B cell (primary cell): ENCODE data around the gene KRTAP12-2. TPM values are rescaled to one million over a fixed set of nuclear protein-coding genes. Genes with fewer than 3 reads are reported as not detected.

Experiments
- ATAC-seq: fragments of 200-7000 bp; cut with Tn5 transposase; one replicate; pipeline ENCODE4 v1.10.0; 2021; ENCODE audit warnings: low read depth, mild to moderate bottlenecking, moderate number of reproducible peaks, moderate library complexity
- CTCF ChIA-PET: fragments of 350-600 bp; sonication (Branson Sonifier 250); formaldehyde crosslinking; loops from one replicate; lab custom pipeline; 2021; ENCODE audit warnings: antibody characterized with exemption, inconsistent platforms; lab: Charles Lee
- POLR2A ChIA-PET: fragments of 350-600 bp; sonication (Branson Sonifier 250); formaldehyde crosslinking; loops from one replicate; lab custom pipeline; 2021; ENCODE audit warnings: antibody characterized with exemption; lab: Charles Lee
- DNase-seq: peaks from one replicate; pipeline ENCODE4 v3.0.0; 2013
- H2AFZ ChIP-seq: 2 replicates; pipeline ENCODE4 v1.6.1; 2012; ENCODE audit warnings: mild to moderate bottlenecking, low read depth, low read length; ENCODE audit not compliant: insufficient read depth, poor library complexity, severe bottlenecking
- H3K27ac ChIP-seq, 2 donors: 1 replicate in 1 of 2; 2 replicates in 1 of 2; pipeline ENCODE4 v1.5.1; 2012 to 2013; ENCODE audit warnings: low read length in 2 of 2, mild to moderate bottlenecking in 2 of 2, moderate library complexity in 1 of 2
- H3K27me3 ChIP-seq, 4 experiments: fragments of 200-600 bp in 1 of 4; sonication (generic) in 1 of 4; replicated peaks in 1 of 4; 1 replicate in 2 of 4; 2 replicates in 2 of 4; pipeline versions ENCODE4 v1.6.1 to v1.7.0; 2013 to 2016; ENCODE audit warnings: low read length in 3 of 4, mild to moderate bottlenecking in 2 of 4, mixed read lengths in 1 of 4, moderate library complexity in 1 of 4; ENCODE audit not compliant: insufficient read depth in 4 of 4, control insufficient read depth in 3 of 4; ENCODE audit errors: control extremely low read depth in 1 of 4
- H3K36me3 ChIP-seq, 2 experiments: replicated peaks in 1 of 2; 1 replicate in 1 of 2; 2 replicates in 1 of 2; pipeline versions ENCODE4 v1.6.1 to v1.7.1; 2013; ENCODE audit warnings: low read length in 1 of 2; ENCODE audit not compliant: insufficient read depth in 2 of 2, control insufficient read depth in 1 of 2; ENCODE audit errors: control extremely low read depth in 1 of 2, extremely low read depth in 1 of 2
- H3K4me1 ChIP-seq, 2 donors: fragments of 200-600 bp in 1 of 2; sonication (generic) in 1 of 2; 1 replicate in 1 of 2; 2 replicates in 1 of 2; pipeline versions ENCODE4 v1.5.1 to v1.6.1; 2013 to 2017; ENCODE audit warnings: low read length in 2 of 2; ENCODE audit not compliant: control insufficient read depth in 2 of 2, insufficient read depth in 2 of 2
- H3K4me2 ChIP-seq: replicated peaks from 2 replicates; pipeline ENCODE3; 2012; ENCODE audit warnings: mild to moderate bottlenecking, low read depth, low read length; ENCODE audit not compliant: poor library complexity, severe bottlenecking
- H3K4me3 ChIP-seq, 5 experiments: fragments of 200-600 bp in 1 of 5; sonication (generic) in 1 of 5; 1 replicate in 3 of 5; 2 replicates in 2 of 5; pipeline versions ENCODE4 v1.5.1 to v1.7.0; 2011 to 2016; ENCODE audit warnings: low read length in 4 of 5, mild to moderate bottlenecking in 4 of 5, low read depth in 2 of 5, control low read depth in 1 of 5, moderate library complexity in 1 of 5; ENCODE audit not compliant: insufficient read depth in 1 of 5; ENCODE audit errors: control extremely low read depth in 1 of 5, extremely low read depth in 1 of 5
- H3K79me2 ChIP-seq: fragments of 200-600 bp; sonication (generic); one replicate; pipeline ENCODE4 v1.6.0; 2016; ENCODE audit warnings: low read length; ENCODE audit not compliant: control insufficient read depth, insufficient read depth
- H3K9ac ChIP-seq: fragments of 200-600 bp; sonication (generic); 2 replicates; pipeline ENCODE4 v1.6.1; 2017; ENCODE audit warnings: mild to moderate bottlenecking, low read length, moderate library complexity
- H3K9me3 ChIP-seq, 3 donors: one replicate each; pipeline versions ENCODE4 v1.6.1 to v1.7.1; 2013; ENCODE audit warnings: low read length in 2 of 3; ENCODE audit not compliant: control insufficient read depth in 2 of 3, insufficient read depth in 1 of 3; ENCODE audit errors: control extremely low read depth in 1 of 3
- H4K20me1 ChIP-seq: 2 replicates; pipeline ENCODE4 v1.6.0; 2012; ENCODE audit warnings: mild to moderate bottlenecking, low read length; ENCODE audit not compliant: insufficient read depth, control insufficient read depth, poor library complexity, severe bottlenecking
- H3K27ac Mint-ChIP-seq: one replicate; pipeline ENCODE4 v1.8.0; 2021; ENCODE audit warnings: mixed read lengths
- H3K27me3 Mint-ChIP-seq: one replicate; pipeline ENCODE4 v1.8.0; 2021; ENCODE audit warnings: mixed read lengths
- H3K4me1 Mint-ChIP-seq: one replicate; pipeline ENCODE4 v1.8.0; 2021; ENCODE audit warnings: mixed read lengths
- H3K4me3 Mint-ChIP-seq: one replicate; pipeline ENCODE4 v1.8.0; 2021; ENCODE audit warnings: mixed read lengths
- H3K9me3 Mint-ChIP-seq: one replicate; pipeline ENCODE4 v1.8.0; 2022; ENCODE audit warnings: mixed read lengths; ENCODE audit not compliant: insufficient read depth
- CTCF ChIP-seq: fragments of 200-600 bp; IDR thresholded peaks from one replicate; pipeline ENCODE4 v1.8.0; 2022; ENCODE audit warnings: antibody characterized with exemption, mild to moderate bottlenecking
- EZH2 ChIP-seq: IDR thresholded peaks from 2 replicates; pipeline ENCODE4 v1.6.1; 2012; ENCODE audit warnings: borderline replicate concordance, low read depth, mild to moderate bottlenecking, moderate library complexity, low read length; ENCODE audit not compliant: insufficient read depth, poor library complexity, severe bottlenecking
- WGBS: methylation state at CpG from one replicate; pipeline ENCODE4 v1.1.5; 2013; ENCODE audit warnings: missing lambda C conversion rate; ENCODE audit not compliant: insufficient coverage; 5-methylcytosine and 5-hydroxymethylcytosine counted together
- intact Hi-C: fragments of 100-400 bp; cut with micrococcal nuclease; formaldehyde crosslinking; loops from one replicate; pipeline ENCODE4 v1.10.0; 2022
- polyA plus RNA-seq: library from polyadenylated mRNA; depleted of rRNA; stranded (reverse); fragments of >200 nt; gene quantifications from 2 replicates; pipeline ENCODE4 v1.2.3, GENCODE V29; 2012
- total RNA-seq, 2 donors: library from RNA; stranded (reverse); fragments of 120-200 nt in 1 of 2; gene quantifications; 1 replicate in 1 of 2; 2 replicates in 1 of 2; pipeline versions ENCODE4 v1.2.3 to v1.2.4, GENCODE V29; 2013 to 2022

Gene KRTAP12-2
- total and polyA plus RNA-seq, 2 donors (not counting 1 experiment from before 2014, with no cell fraction given) = not detected

GRCh38 chr21:44706026-44706705, 39.4 kb upstream of the KRTAP12-2 start:
- DNase-seq (no peak), ATAC-seq (no peak)
- TF ChIP-seq EZH2 (no peak), CTCF (no peak)
- Mint-ChIP-seq H3K9me3 (peaks cover 4% of the 10 kb centered on the region), H3K4me1 (peaks cover 2% of the 10 kb centered on the region), H3K4me3 (no peak overlapping the region), H3K27me3 (peaks cover 57% of the 10 kb centered on the region), H3K27ac (no peak overlapping the region)
- intact Hi-C loops = no loop called here
- Histone ChIP-seq H3K9ac (no peak overlapping the region), H3K4me3 (no peak overlapping the region), H4K20me1 (no peaks in the 10 kb centered on the region), H3K9me3 (peaks cover 0 to 34% (median 7%) of the 10 kb centered on the region in 3 donors), H3K27ac (no peak overlapping the region), H2AFZ (no peak overlapping the region), H3K4me1 (peaks cover 4% of the 10 kb centered on the region in 2 donors), H3K4me2 (no peak overlapping the region), H3K27me3 (peaks cover 0 to 83% (median 37%) of the 10 kb centered on the region in 4 experiments), H3K36me3 (no peaks in the 10 kb centered on the region), H3K79me2 (no peaks in the 10 kb centered on the region)
- CTCF ChIA-PET = no interaction called here
- 23% methylated on average over 54 of the region's 54 CpGs for WGBS
- POLR2A ChIA-PET = no interaction called here

DNA sequence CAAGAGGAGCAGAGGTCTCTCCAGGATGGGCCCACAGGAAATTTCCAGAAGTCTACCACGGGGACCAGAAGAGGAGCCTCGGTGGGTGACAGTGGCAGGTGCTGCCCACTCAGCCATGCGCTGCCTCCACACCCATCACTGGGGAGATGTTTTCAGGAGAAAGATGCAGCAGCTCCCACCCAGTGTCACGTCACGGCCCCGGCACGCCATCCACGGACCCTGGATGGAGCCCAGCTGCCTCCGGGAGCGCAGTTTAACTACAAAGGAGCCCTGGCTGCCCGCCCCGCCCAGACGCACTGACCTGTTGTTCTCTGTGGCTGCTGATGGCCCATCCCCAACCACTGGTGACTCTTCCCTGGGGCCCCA, 37.9 kb upstream of the KRTAP12-2 start:
- ChIA-PET POLR2A (no interaction called here), CTCF (no interaction called here)
- intact Hi-C loops = no loop called here
- peaks cover 4% of the 10 kb centered on the region for H3K9me3 Mint-ChIP-seq
- WGBS = 27% methylated on average over 13 of the region's 13 CpGs
- H3K27ac ChIP-seq = no peak overlapping the region
- ATAC-seq (no peak), DNase-seq (no peak)
- no peak overlapping the region for H3K27ac Mint-ChIP-seq
- peaks cover 0 to 80% (median 33%) of the 10 kb centered on the region in 4 experiments for H3K27me3 ChIP-seq
- H3K4me1 ChIP-seq = peaks cover 2% of the 10 kb centered on the region in 2 donors
- no peak for TF ChIP-seq CTCF
- TF ChIP-seq EZH2 = no peak
- no peak overlapping the region for H3K4me2 ChIP-seq
- no peak overlapping the region for H2AFZ ChIP-seq
- peaks cover 56% of the 10 kb centered on the region for H3K27me3 Mint-ChIP-seq
- H3K4me1 Mint-ChIP-seq = no peaks in the 10 kb centered on the region
- H3K36me3 ChIP-seq = no peaks in the 10 kb centered on the region
- H3K4me3 Mint-ChIP-seq = no peak overlapping the region
- H3K4me3 ChIP-seq = no peak overlapping the region
- no peak overlapping the region for H3K9ac ChIP-seq
- no peaks in the 10 kb centered on the region for H4K20me1 ChIP-seq
- H3K9me3 ChIP-seq = peaks cover 0 to 34% (median 7%) of the 10 kb centered on the region in 3 donors
- H3K79me2 ChIP-seq = no peaks in the 10 kb centered on the region
